Measurements from ENCODE around the gene C1orf198.

C1orf198 gene

GRCh38 chr1:230833511-230833910 lies 34.8 kb downstream of the C1orf198 start:
- no peak for DNase-seq (ENCODE audit: low read depth)

GRCh38 chr1:230832476-230832875 lies 35.8 kb downstream of the C1orf198 start:
- peak; percentile 51 for DNase-seq (ENCODE audit: low read depth)

GRCh38 chr1:230831771-230832170 lies 36.5 kb downstream of the C1orf198 start:
- no peak for DNase-seq (ENCODE audit: low read depth)

- DNase-seq (ENCODE audit: low read depth), result no peak
Measured at GRCh38 chr1:230828421-230828820, 39.9 kb downstream of the C1orf198 start.

- no peak for DNase-seq (ENCODE audit: low read depth)
Measured at GRCh38 chr1:230827801-230828200, 40.5 kb downstream of the C1orf198 start.

GRCh38 chr1:230827081-230827681 lies 41.1 kb downstream of the C1orf198 start:
- peak; percentile 42 for DNase-seq (ENCODE audit: low read depth)

GRCh38 chr1:230826166-230826875 lies 42.0 kb downstream of the C1orf198 start:
- DNase-seq (ENCODE audit: low read depth), result no peak

GRCh38 chr1:230825761-230826160 lies 42.6 kb downstream of the C1orf198 start:
- no peak for DNase-seq (ENCODE audit: low read depth)

GRCh38 chr1:230824919-230825721 lies 43.2 kb downstream of the C1orf198 start:
- peak; percentile 93 for DNase-seq (ENCODE audit: low read depth)

GRCh38 chr1:230824551-230824918 lies 43.8 kb downstream of the C1orf198 start:
- peak; percentile 69 for DNase-seq (ENCODE audit: low read depth)

GRCh38 chr1:230823931-230824381 lies 44.4 kb downstream of the C1orf198 start:
- no peak for DNase-seq (ENCODE audit: low read depth)

GRCh38 chr1:230823426-230823825 lies 44.9 kb downstream of the C1orf198 start:
- DNase-seq (ENCODE audit: low read depth), result no peak

- peak; percentile 80 for DNase-seq (ENCODE audit: low read depth)
Measured at GRCh38 chr1:230822092-230822581, 46.2 kb downstream of the C1orf198 start.

- no peak for DNase-seq (ENCODE audit: low read depth)
Measured at GRCh38 chr1:230821346-230821745, 47.0 kb downstream of the C1orf198 start.

- DNase-seq (ENCODE audit: low read depth), result no peak
Measured at GRCh38 chr1:230820568-230820967, 47.8 kb downstream of the C1orf198 start.

- DNase-seq (ENCODE audit: low read depth), result no peak
Measured at GRCh38 chr1:230819976-230820375, 48.3 kb downstream of the C1orf198 start.

- DNase-seq (ENCODE audit: low read depth), result no peak
Measured at GRCh38 chr1:230818901-230819300, 49.4 kb downstream of the C1orf198 start.

- peak; percentile 73 for DNase-seq (ENCODE audit: low read depth)
Measured at GRCh38 chr1:230818367-230818766, 50.0 kb downstream of the C1orf198 start.

- no peak for DNase-seq (ENCODE audit: low read depth)
Measured at GRCh38 chr1:230816018-230816417, 52.3 kb downstream of the C1orf198 start.

- DNase-seq (ENCODE audit: low read depth), result no peak
Measured at GRCh38 chr1:230814949-230815692, 53.2 kb downstream of the C1orf198 start.

GRCh38 chr1:230812568-230812967 lies 55.8 kb downstream of the C1orf198 start:
- DNase-seq (ENCODE audit: low read depth), result no peak

Data from EH (cell line).